GM10266 (cell line): ENCODE measurements around the gene ID2.

ENCODE experiments used
- DNase-seq: peaks from one replicate; pipeline ENCODE4 v3.0.0; 2012; ENCODE audit errors: extremely low spot score
- TF ChIP-seq, protein P1 (sequence below): IDR thresholded peaks from 2 replicates; pipeline ENCODE4 v1.5.1; 2012; ENCODE audit warnings: mild to moderate bottlenecking, low read depth; ENCODE audit not compliant: control insufficient read depth, insufficient read depth; ENCODE audit errors: missing control alignments

ID2 gene

DNA sequence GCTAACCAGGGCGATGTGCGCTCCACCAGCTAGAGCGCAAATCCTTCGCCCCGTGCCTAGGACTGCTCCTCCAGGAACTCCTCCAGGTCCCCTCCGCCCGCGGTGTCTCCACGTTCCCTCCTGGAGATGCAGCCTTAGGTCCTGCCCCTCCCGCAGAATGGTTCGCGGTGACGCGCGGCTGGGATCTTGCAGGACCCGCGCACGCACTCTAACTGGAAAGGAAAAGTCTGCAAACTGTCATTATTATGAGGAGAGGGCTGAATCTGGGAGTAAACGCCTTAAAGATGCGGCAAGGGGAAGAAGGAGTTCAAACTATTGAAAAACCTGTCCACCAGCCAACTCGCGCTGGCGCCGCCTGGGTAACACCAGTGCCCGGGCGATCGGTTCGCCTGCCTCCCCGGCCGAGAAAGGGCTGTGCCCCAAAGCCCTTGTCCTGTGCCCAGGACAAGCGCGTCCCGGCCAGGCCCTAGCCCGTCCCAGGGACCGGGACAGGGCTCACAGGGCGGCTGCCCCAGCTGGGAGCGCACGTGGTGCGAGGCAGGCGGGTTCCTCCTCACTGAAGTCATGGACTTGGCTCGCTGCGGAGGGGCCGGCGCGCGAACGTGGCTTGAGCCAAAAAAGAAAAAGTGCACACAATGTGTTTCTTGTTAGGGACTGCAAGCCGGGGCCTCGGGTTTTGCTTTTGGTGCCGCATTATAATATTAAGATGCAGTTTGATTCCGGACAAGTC, 5.5 kb upstream of the ID2 start:
- DNase-seq, result no peak
- TF ChIP-seq, protein P1, sequence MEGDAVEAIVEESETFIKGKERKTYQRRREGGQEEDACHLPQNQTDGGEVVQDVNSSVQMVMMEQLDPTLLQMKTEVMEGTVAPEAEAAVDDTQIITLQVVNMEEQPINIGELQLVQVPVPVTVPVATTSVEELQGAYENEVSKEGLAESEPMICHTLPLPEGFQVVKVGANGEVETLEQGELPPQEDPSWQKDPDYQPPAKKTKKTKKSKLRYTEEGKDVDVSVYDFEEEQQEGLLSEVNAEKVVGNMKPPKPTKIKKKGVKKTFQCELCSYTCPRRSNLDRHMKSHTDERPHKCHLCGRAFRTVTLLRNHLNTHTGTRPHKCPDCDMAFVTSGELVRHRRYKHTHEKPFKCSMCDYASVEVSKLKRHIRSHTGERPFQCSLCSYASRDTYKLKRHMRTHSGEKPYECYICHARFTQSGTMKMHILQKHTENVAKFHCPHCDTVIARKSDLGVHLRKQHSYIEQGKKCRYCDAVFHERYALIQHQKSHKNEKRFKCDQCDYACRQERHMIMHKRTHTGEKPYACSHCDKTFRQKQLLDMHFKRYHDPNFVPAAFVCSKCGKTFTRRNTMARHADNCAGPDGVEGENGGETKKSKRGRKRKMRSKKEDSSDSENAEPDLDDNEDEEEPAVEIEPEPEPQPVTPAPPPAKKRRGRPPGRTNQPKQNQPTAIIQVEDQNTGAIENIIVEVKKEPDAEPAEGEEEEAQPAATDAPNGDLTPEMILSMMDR, result no peak

DNA sequence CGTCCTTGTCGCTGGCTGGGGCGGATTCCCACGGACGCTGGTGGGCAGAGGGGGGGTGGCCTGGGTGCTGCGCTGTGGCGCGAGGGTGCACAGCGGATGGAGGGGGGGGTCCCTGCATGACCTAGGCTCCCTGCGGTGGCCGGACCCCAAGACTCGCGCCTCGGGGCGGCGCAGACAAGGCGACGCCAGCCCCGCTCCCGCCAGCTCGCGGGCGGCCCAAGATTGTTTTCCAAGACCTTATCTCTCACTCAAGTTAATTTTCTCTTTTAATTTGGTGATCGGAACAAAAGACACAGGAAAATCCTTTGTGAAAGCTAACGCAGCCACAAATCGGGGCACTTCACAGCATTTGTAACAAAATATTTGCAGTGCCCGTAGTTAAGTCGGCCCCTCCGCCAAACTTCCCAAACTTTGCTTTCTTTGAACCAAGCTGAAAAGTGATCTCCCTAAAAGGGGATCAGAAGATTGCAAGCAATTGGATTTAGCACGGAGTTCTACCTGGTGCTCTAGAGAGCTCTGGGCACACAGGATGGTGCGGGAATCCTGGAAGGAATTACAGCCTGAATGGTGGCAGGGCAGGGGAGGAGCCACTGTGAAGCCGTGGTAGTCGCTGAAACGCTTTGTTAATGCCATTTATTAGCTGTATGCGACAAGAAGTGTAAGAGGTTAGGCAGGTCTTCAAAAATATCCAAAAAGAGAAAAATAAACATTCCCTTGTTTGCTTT, 4.8 kb upstream of the ID2 start:
- TF ChIP-seq, protein P1, result no peak
- DNase-seq, result no peak

DNA sequence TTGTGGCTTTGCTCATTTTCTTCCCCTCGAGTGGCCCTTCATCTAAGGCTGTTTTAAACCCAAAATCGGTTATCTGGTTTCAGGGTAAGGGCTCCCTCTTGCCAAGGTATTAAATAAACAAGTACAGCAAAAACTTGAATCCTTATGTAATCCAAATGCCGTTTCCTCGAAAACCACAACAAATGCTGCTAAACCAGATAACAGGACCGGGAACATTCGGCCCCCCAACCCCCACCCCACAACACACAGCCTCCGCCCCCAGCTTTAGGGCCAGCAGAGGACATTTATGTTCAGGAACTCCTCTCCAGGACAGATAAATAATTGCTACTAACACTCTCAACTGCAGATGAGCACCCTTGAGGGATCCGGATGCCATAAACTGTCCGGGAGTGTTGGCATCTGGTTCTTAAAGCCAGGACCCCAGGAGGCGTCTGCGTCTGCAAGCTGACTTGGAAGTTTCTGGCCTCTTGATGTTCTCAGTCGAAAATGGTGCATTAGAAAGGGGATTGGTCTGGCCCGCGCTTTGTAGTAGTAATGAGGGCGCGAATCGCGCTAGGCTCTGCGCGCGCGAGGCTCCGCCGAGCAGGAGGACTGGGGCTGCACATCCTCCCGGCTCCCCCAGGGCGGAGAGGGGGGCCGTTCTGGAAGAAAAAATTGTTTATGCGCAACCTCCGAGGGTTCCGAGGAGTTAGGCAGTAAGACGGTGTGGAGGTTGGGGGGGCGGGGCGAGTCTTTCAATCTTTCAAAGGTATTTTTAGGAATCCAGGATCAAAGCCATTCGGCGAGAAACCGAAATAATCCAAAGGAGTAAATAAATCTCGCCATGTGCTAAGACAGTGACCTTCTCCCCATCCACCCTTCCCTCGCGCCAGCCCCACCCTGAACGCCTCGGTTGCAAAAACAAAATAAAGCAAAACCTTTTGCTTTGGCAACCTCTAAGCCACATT, 3.9 kb upstream of the ID2 start:
- TF ChIP-seq, protein P1, result no peak
- DNase-seq, result peak; percentile 57

DNA sequence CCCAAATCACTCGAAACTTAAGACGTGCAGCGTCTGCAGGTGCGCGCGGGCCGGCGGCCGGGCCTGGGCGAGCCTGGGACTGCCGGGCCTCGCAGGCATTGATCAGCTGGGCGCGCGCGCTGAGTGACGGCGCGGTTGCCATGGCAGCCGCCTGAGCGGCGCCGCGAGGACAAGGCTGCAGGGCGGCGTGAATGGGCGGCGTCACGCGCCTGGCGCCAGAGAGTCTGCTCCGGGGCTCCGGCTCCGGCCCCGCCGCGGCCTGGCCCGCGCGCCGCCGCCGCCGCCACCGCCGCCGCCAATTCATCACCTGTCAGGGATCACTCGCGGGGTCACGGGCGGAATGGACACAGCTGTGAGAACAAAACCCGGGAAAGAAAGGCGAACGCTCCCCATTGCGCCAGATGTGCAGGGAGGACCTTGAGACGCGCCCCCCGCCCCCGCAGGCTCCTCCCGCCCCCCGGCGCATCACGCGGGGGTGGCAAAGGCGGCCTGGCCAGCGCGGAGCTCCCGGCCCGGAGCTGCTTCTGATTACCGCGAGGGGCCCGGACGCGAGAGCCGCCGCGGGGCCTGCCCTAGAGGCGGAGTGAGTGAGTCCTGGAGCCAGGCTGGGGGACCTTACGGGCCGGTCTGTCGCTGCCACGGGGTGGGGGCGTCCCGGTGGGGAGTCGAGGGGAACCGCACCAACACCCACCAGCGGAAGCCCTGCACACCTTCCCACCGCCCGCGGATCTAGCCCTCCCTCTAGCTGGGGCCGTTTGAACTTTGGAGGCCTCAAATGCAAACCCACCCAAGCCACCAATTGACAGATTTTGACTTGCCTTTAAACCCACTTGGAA, 2.9 kb upstream of the ID2 start:
- TF ChIP-seq, protein P1, result no peak
- peak; percentile 97 for DNase-seq

DNA sequence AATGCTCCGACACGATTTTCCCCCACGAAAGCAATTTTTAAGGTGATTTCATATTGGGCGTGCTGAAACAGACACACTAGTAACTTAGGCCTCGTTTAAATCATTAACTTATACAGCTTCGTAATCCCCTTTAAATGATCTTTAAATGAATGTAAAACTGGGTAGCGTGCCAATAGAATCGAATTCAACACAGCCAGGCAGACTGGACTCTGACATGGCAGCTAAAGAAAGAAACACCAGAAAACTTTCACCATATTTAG, 2.4 kb upstream of the ID2 start:
- TF ChIP-seq, protein P1, result no peak
- no peak for DNase-seq

DNA sequence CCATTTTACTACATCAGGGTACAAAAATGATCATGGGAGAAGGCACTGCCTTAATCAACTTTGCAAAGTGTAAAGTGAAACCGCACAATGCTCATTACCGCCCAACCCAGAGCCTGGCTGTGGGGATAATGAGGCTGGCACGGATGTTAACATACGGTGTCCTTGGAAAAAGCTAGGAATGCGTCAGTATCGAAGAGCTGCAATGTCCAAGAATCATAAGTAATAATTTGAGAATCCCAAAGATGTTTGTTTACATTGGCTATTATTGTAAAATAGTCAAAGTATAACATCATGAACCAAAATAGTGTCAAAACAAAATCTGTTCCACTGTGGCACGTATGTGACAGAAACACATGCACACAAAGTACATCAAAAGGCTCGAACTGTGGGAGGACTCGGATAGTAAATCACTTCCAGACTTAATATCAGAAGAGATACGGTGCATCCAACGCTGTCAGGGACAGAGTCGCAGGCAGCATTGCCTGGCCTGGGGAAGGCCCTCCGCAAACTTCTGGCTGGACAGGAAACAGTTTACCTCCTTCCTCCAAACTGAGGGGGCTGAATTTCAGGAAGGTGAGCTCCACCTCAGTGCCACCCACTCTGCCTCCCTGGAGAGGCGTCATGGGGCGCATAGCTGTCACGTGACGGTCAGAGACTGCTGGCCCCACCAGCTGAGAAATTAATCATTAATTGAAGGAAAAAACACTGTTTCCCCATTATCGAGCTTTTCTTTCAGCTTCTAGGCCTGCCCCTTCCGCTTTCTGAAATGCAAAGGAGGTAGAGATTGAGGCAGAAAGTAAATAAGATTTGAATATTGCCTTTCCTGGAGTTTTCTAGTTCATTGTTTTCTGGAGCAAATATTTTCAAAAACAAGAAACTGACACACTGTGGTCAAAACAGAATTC, 1.8 kb upstream of the ID2 start:
- TF ChIP-seq, protein P1, result no peak
- DNase-seq, result no peak
